Activated naive CD8-positive, alpha-beta T cell treated with anti-CD3 and anti-CD28 coated beads, Interleukin-2, amount 50 U/mL, for 16 hours (primary cell): ENCODE measurements around the gene BAHD1.
"Not testable (repeated sequence)": the region's sequence is repeated elsewhere in the genome, so short reads cannot be mapped to it uniquely, and the experiment has no call there.

Experiments used
- DNase-seq: peaks from one replicate; pipeline ENCODE4 v3.0.0-alpha.2; 2020; ENCODE audit warnings: low read depth, low spot score

BAHD1 gene

GRCh38 chr15:40445421-40445922, 4.7 kb downstream of the BAHD1 start:
- no peak for DNase-seq

- DNase-seq: no peak
Observed at GRCh38 chr15:40446144-40446543, 5.4 kb downstream of the BAHD1 start.

GRCh38 chr15:40448354-40448753, 7.6 kb downstream of the BAHD1 start:
- no peak for DNase-seq

GRCh38 chr15:40449275-40449674, 8.5 kb downstream of the BAHD1 start:
- DNase-seq: no peak

GRCh38 chr15:40450047-40450446, 9.3 kb downstream of the BAHD1 start:
- DNase-seq: no peak

- no peak for DNase-seq
Observed at GRCh38 chr15:40451527-40452158, 10.9 kb downstream of the BAHD1 start.

- DNase-seq: no peak
Observed at GRCh38 chr15:40452296-40453090, 11.7 kb downstream of the BAHD1 start.

- not testable (repeated sequence) for DNase-seq
Observed at GRCh38 chr15:40453941-40454340, 13.2 kb downstream of the BAHD1 start.

GRCh38 chr15:40454904-40455391, 14.2 kb downstream of the BAHD1 start:
- DNase-seq: no peak

GRCh38 chr15:40456299-40456712, 15.6 kb downstream of the BAHD1 start:
- DNase-seq: no peak

- DNase-seq: no peak
Observed at GRCh38 chr15:40456738-40457137, 16.0 kb downstream of the BAHD1 start.

GRCh38 chr15:40458495-40459371, 18.0 kb downstream of the BAHD1 start:
- no peak for DNase-seq

- DNase-seq: no peak
Observed at GRCh38 chr15:40459391-40460015, 18.8 kb downstream of the BAHD1 start.

- no peak for DNase-seq
Observed at GRCh38 chr15:40460404-40460803, 19.7 kb downstream of the BAHD1 start.

- DNase-seq: no peak
Observed at GRCh38 chr15:40461958-40462357, 21.2 kb downstream of the BAHD1 start.

GRCh38 chr15:40463279-40463678, 22.5 kb downstream of the BAHD1 start:
- DNase-seq: no peak

- DNase-seq: no peak
Observed at GRCh38 chr15:40463886-40464545, 23.3 kb downstream of the BAHD1 start.

GRCh38 chr15:40464595-40465185, 23.9 kb downstream of the BAHD1 start:
- no peak for DNase-seq

GRCh38 chr15:40465939-40466338, 25.2 kb downstream of the BAHD1 start:
- DNase-seq: no peak
